Skeletal muscle satellite cell (primary cell): ENCODE data around the gene POLR3GL.

Source experiments
- H3K27me3 ChIP-seq: 2 replicates; pipeline ENCODE4 v1.7.0; 2013; ENCODE audit warnings: low read length; ENCODE audit not compliant: control insufficient read depth, insufficient read depth
- H3K36me3 ChIP-seq: 2 replicates; pipeline ENCODE4 v1.7.0; 2013; ENCODE audit warnings: mild to moderate bottlenecking, control low read depth, low read length; ENCODE audit not compliant: insufficient read depth
- H3K4me1 ChIP-seq: 2 replicates; pipeline ENCODE4 v1.7.0; 2013; ENCODE audit warnings: low read length; ENCODE audit not compliant: control insufficient read depth, insufficient read depth
- H3K4me2 ChIP-seq: 2 replicates; pipeline ENCODE4 v1.7.0; 2013; ENCODE audit warnings: mild to moderate bottlenecking, low read length
- H3K4me3 ChIP-seq: 2 replicates; pipeline ENCODE4 v1.7.0; 2013; ENCODE audit warnings: low read length
- H3K9ac ChIP-seq: 2 replicates; pipeline ENCODE4 v1.7.0; 2013; ENCODE audit warnings: mild to moderate bottlenecking, low read depth, low read length, moderate library complexity
- H3K9me3 ChIP-seq: replicated peaks from 2 replicates; pipeline ENCODE4 v1.7.0; 2013; ENCODE audit warnings: mild to moderate bottlenecking, control low read depth, low read length

The POLR3GL gene

GRCh38 chr1:145952903-145953302 is 11.6 kb upstream of the POLR3GL start:
- peaks cover 15% of the 10 kb centered on the region for H3K36me3 ChIP-seq
- no peak overlapping the region for H3K4me3 ChIP-seq
- H3K9me3 ChIP-seq = no peaks in the 10 kb centered on the region
- peaks cover 28% of the 10 kb centered on the region for H3K4me1 ChIP-seq
- no peak overlapping the region for H3K9ac ChIP-seq
- no peak overlapping the region for H3K4me2 ChIP-seq
- no peaks in the 10 kb centered on the region for H3K27me3 ChIP-seq

- Histone ChIP-seq H3K4me3 (no peak overlapping the region), H3K9ac (no peak overlapping the region), H3K4me2 (no peak overlapping the region), H3K9me3 (no peaks in the 10 kb centered on the region), H3K36me3 (peaks cover 15% of the 10 kb centered on the region), H3K27me3 (no peaks in the 10 kb centered on the region), H3K4me1 (peaks cover 33% of the 10 kb centered on the region)
Measured at GRCh38 chr1:145953861-145954260, 10.6 kb upstream of the POLR3GL start.

GRCh38 chr1:145955436-145955835 is 9.1 kb upstream of the POLR3GL start:
- Histone ChIP-seq H3K4me1 (peaks cover 30% of the 10 kb centered on the region), H3K36me3 (peaks cover 7% of the 10 kb centered on the region), H3K9ac (peak overlapping the region; percentile 91), H3K4me2 (peak overlapping the region; percentile 97), H3K4me3 (peak overlapping the region; percentile 83), H3K9me3 (no peaks in the 10 kb centered on the region), H3K27me3 (no peaks in the 10 kb centered on the region)

- Histone ChIP-seq H3K4me1 (peaks cover 39% of the 10 kb centered on the region), H3K4me3 (peak overlapping the region; percentile 83), H3K27me3 (no peaks in the 10 kb centered on the region), H3K9ac (peak overlapping the region; percentile 91), H3K4me2 (peak overlapping the region; percentile 97), H3K9me3 (no peaks in the 10 kb centered on the region), H3K36me3 (peaks cover 7% of the 10 kb centered on the region)
Measured at GRCh38 chr1:145956361-145956760, 8.1 kb upstream of the POLR3GL start.

GRCh38 chr1:145956781-145957442 is 7.6 kb upstream of the POLR3GL start:
- Histone ChIP-seq H3K36me3 (peaks cover 5% of the 10 kb centered on the region), H3K9ac (peak overlapping the region; percentile 91), H3K4me1 (peaks cover 45% of the 10 kb centered on the region)

GRCh38 chr1:145957443-145958319 is 6.8 kb upstream of the POLR3GL start, which contains the start of gene LIX1L:
LIX1L (minus strand) TSS chr1:145958017; CDS start chr1:145957927, 90 bp downstream.
- Histone ChIP-seq H3K9ac (peak within 1 kb of the TSS; percentile 91), H3K4me2 (peak within 1 kb of the TSS; percentile 97), H3K4me3 (peak within 1 kb of the TSS; percentile 83), H3K9me3 (no peaks in the 10 kb centered on the region), H3K27me3 (no peaks in the 10 kb centered on the region), H3K36me3 (no peaks in the 10 kb centered on the region), H3K4me1 (peaks cover 50% of the 10 kb centered on the region)

More at GRCh38 chr1:145956781-145957442, 7.6 kb upstream of the POLR3GL start:
- peak overlapping the region; percentile 97 for H3K4me2 ChIP-seq
- no peaks in the 10 kb centered on the region for H3K9me3 ChIP-seq
- no peaks in the 10 kb centered on the region for H3K27me3 ChIP-seq
- peak overlapping the region; percentile 83 for H3K4me3 ChIP-seq

GRCh38 chr1:145958734-145959133 is 5.8 kb upstream of the POLR3GL start:
- H3K9me3 ChIP-seq = no peaks in the 10 kb centered on the region
- H3K27me3 ChIP-seq = no peaks in the 10 kb centered on the region
- H3K4me1 ChIP-seq = peaks cover 61% of the 10 kb centered on the region
- no peak overlapping the region for H3K4me2 ChIP-seq
- no peaks in the 10 kb centered on the region for H3K36me3 ChIP-seq
- H3K4me3 ChIP-seq = no peak overlapping the region
- H3K9ac ChIP-seq = no peak overlapping the region

GRCh38 chr1:145959333-145959732 is 5.2 kb upstream of the POLR3GL start:
- no peak overlapping the region for H3K4me2 ChIP-seq
- H3K27me3 ChIP-seq = no peaks in the 10 kb centered on the region
- peaks cover 66% of the 10 kb centered on the region for H3K4me1 ChIP-seq
- no peak overlapping the region for H3K9ac ChIP-seq
- H3K4me3 ChIP-seq = no peak overlapping the region
- H3K9me3 ChIP-seq = no peaks in the 10 kb centered on the region
- no peaks in the 10 kb centered on the region for H3K36me3 ChIP-seq

DNA sequence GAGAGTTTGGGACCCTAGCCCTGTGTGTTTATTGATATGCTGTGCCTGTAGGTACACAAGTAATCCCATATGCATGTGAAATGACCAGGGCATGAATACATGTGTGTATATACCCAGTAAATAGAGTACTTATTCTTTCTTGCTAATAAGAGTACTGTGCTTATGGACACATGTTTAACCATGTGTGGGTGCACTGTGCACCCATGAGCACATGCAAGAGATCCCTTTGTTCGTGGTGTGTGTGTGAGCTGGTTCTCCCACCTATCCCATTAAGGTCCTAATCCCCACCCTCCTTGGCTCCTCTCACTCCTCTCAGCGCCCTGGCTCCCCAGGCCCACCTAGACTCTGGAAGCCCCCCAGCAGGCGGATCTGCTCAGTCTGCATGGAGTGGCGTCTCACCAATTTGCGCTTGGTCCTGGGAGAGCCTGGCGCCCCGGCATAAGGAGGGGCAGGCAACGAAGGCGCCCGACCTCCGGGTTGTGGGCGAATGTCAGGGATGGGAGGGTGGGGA is 4.5 kb upstream of the POLR3GL start:
- peaks cover 61% of the 10 kb centered on the region for H3K4me1 ChIP-seq
- H3K27me3 ChIP-seq = no peaks in the 10 kb centered on the region
- H3K4me2 ChIP-seq = peak overlapping the region; percentile 86
- H3K4me3 ChIP-seq = peak overlapping the region; percentile 81
- no peaks in the 10 kb centered on the region for H3K9me3 ChIP-seq
- peak overlapping the region; percentile 69 for H3K9ac ChIP-seq
- no peaks in the 10 kb centered on the region for H3K36me3 ChIP-seq

DNA sequence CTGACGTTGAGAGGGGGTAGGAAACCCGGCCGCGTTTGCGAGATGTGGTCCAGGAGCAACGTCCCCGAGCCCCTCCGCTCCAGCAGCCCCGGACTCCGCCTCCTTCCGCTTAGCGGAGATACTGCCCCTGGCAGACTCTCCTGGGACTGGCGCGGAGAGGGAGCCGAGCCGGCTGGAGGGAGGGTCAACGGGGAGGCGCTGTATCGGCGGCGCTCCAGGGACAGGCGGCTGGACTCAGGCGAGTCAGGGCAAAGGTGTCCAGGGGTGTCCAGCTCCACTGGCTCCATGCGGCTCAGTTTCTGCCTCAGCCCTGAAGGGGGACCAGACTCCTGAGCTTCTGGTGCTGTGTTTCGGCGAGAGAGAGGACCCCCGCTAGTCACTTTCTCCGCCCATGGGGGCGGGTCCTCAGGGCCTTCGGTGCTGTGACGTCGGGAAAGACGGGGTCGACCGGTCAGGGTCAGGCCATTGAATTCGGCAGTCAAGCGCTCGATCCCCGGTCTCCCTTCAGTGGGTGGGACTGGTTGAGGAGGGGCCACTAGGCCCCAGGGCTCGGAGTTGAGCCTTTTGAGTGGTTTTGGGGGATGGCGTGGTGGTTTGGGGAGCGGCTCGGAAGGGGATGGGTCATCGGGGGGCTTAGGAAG is 3.9 kb upstream of the POLR3GL start:
- peak overlapping the region; percentile 69 for H3K9ac ChIP-seq
- H3K4me1 ChIP-seq = peaks cover 58% of the 10 kb centered on the region
- no peaks in the 10 kb centered on the region for H3K36me3 ChIP-seq

DNA sequence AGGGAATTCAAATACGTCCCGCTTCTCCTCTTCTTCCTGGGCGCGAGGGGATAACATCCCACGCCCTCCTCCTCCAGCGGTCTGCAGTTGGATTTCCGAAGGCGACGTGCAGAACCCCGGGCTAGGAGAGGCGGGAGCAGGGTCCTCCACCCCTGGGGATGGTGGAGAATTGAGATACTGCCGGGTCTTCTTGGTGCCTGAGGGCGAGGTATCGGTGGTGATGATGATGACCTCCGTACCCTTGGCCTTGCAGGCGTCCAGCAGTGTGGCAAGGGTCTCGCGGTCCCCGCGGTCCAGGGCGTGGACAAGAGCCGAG is 3.4 kb upstream of the POLR3GL start:
- H3K36me3 ChIP-seq = no peaks in the 10 kb centered on the region
- H3K9me3 ChIP-seq = no peaks in the 10 kb centered on the region
- peak overlapping the region; percentile 69 for H3K9ac ChIP-seq
- H3K4me1 ChIP-seq = peaks cover 53% of the 10 kb centered on the region
- peak overlapping the region; percentile 81 for H3K4me3 ChIP-seq
- no peaks in the 10 kb centered on the region for H3K27me3 ChIP-seq
- peak overlapping the region; percentile 86 for H3K4me2 ChIP-seq

More for the DNA sequence above, 3.9 kb upstream of the POLR3GL start:
- peak overlapping the region; percentile 81 for H3K4me3 ChIP-seq
- no peaks in the 10 kb centered on the region for H3K9me3 ChIP-seq
- H3K4me2 ChIP-seq = peak overlapping the region; percentile 86
- H3K27me3 ChIP-seq = no peaks in the 10 kb centered on the region
